ENCODE data around the gene CDH23. TPM values are rescaled to one million over a fixed set of nuclear protein-coding genes. Genes with fewer than 3 reads are reported as not detected.

CDH23 gene
- total RNA-seq, 2 donors from 2014 or later = 3.9 to 74.8 TPM

GRCh38 chr10:71547876-71548846 is 151.4 kb downstream of the CDH23 start:
- H3K36me3 ChIP-seq = no peaks in the 10 kb centered on the region
- H3K27me3 ChIP-seq (replicated peaks; ENCODE audit: insufficient read depth) = no peaks in the 10 kb centered on the region
- intact Hi-C loops (cut with DNase I) = no loop called here
- no peaks in the 10 kb centered on the region for H3K9me3 ChIP-seq
- no peaks in the 10 kb centered on the region for H3K4me1 ChIP-seq (replicated peaks)
- no peak for TF ChIP-seq CTCF (IDR thresholded peaks at IDR 0.05)
- no peak for TF ChIP-seq POLR2AphosphoS5 (IDR thresholded peaks at IDR 0.05)
- 47% methylated on average over 20 of the region's 20 CpGs for WGBS
- no peak overlapping the region for H3K4me3 ChIP-seq
- no peak for DNase-seq (ENCODE audit: low spot score)
- H3K27ac ChIP-seq = no peak overlapping the region

GRCh38 chr10:71549766-71550533 is 153.2 kb downstream of the CDH23 start:
- Histone ChIP-seq H3K4me3 (no peak overlapping the region), H3K27me3 (replicated peaks; ENCODE audit: insufficient read depth) (no peaks in the 10 kb centered on the region), H3K36me3 (no peaks in the 10 kb centered on the region), H3K4me1 (replicated peaks) (no peaks in the 10 kb centered on the region), H3K9me3 (no peaks in the 10 kb centered on the region), H3K27ac (no peak overlapping the region)
- no peak for DNase-seq (ENCODE audit: low spot score)
- TF ChIP-seq POLR2AphosphoS5 (IDR thresholded peaks at IDR 0.05) = no peak
- no peak for TF ChIP-seq POLR2A (IDR thresholded peaks at IDR 0.05)
- TF ChIP-seq CTCF (IDR thresholded peaks at IDR 0.05) = no peak
- WGBS = 87% methylated on average over 11 of the region's 11 CpGs
- intact Hi-C loops (cut with DNase I) = no loop called here

GRCh38 chr10:71550628-71551027 is 153.9 kb downstream of the CDH23 start:
- no peaks in the 10 kb centered on the region for H3K36me3 ChIP-seq
- H3K27me3 ChIP-seq (replicated peaks; ENCODE audit: insufficient read depth) = no peaks in the 10 kb centered on the region
- DNase-seq (ENCODE audit: low spot score) = no peak
- no peaks in the 10 kb centered on the region for H3K4me1 ChIP-seq (replicated peaks)
- no peak overlapping the region for H3K4me3 ChIP-seq
- intact Hi-C loops (cut with DNase I) = no loop called here
- TF ChIP-seq POLR2AphosphoS5 (IDR thresholded peaks at IDR 0.05) (no peak), CTCF (IDR thresholded peaks at IDR 0.05) (no peak), POLR2A (IDR thresholded peaks at IDR 0.05) (no peak)
- no peak overlapping the region for H3K27ac ChIP-seq
- 78% methylated on average over 7 of the region's 7 CpGs for whole genome bisulfite sequencing
- no peaks in the 10 kb centered on the region for H3K9me3 ChIP-seq

GRCh38 chr10:71551970-71552369 is 155.2 kb downstream of the CDH23 start:
- DNase-seq (ENCODE audit: low spot score) = no peak
- intact Hi-C loops (cut with DNase I) = no loop called here
- Histone ChIP-seq H3K36me3 (no peaks in the 10 kb centered on the region), H3K27ac (no peak overlapping the region), H3K27me3 (replicated peaks; ENCODE audit: insufficient read depth) (peaks cover under 1% of the 10 kb centered on the region), H3K4me1 (replicated peaks) (no peaks in the 10 kb centered on the region), H3K4me3 (no peak overlapping the region), H3K9me3 (no peaks in the 10 kb centered on the region)
- TF ChIP-seq POLR2AphosphoS5 (IDR thresholded peaks at IDR 0.05) = no peak
- TF ChIP-seq POLR2A (IDR thresholded peaks at IDR 0.05) = no peak
- no peak for TF ChIP-seq CTCF (IDR thresholded peaks at IDR 0.05)
- WGBS = 100% methylated on average over 3 of the region's 3 CpGs
